Stimulated activated CD8-positive, alpha-beta memory T cell treated with anti-CD3 and anti-CD28 coated beads, Interleukin-12 subunit alpha, Interleukin-12 subunit beta, amount 100 ng/mL, for 24 hours (primary cell): ENCODE results near the gene ACVR1B.
A peak's percentile ranks its signal among the peaks of the same experiment; 100 is the strongest.

Experiments used
- DNase-seq: peaks from one replicate; pipeline ENCODE4 v3.0.0-alpha.2; 2020; ENCODE audit errors: extremely low read depth

The ACVR1B gene

DNA sequence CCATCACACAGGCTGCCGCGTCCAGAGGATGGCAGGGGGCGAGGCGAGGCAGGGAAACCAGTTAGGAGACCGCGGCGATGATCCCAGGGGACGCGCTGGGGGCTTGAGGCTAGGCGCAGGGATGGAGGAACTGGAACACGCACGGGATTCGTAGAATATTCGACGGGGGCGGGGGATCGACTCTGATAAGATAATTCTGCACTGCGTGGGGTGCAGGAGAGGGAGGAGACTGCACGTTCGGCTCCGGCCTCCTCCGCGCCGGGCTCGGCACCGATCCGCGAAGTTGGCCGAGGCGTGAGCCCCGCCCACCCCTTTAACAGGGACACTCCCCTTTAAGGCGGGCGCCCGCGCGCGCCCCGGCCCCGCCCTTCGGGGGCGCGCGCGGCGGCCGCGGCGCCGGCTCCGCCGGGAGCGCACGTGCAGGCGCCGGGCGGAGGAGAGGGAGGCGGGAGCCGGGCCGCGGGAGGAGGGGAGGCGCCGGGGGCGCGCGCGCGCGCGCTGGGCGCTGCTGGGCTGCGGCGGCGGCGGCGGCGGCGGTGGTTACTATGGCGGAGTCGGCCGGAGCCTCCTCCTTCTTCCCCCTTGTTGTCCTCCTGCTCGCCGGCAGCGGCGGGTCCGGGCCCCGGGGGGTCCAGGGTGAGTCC lies at the start of gene ACVR1B:
TSS of gene ACVR1B (plus strand) at position 501 of the 644 bp plus-strand sequence. CDS start at position 546, 45 bp downstream.
- DNase-seq, result peak; percentile 75

DNA sequence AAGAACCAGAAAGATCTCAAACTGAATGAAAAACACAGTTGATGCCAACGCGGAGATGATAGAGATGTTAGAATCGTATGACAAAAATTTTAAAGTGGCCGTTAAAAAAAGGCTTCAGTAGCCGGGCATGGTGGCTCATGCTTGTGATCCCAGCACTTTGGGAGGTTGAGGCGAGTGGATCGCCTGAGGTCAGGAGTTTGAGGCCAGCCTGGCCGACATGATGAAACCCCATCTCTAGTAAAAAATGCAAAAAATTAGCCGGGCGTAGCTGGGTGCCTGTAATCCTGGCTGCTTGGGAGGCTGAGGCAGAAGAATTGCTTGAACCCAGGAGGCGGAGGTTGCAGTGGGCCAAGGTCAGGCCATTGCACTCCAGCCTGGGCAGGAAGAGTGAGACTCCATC lies 49.6 kb upstream of the ACVR1B start:
- DNase-seq, result no peak

DNA sequence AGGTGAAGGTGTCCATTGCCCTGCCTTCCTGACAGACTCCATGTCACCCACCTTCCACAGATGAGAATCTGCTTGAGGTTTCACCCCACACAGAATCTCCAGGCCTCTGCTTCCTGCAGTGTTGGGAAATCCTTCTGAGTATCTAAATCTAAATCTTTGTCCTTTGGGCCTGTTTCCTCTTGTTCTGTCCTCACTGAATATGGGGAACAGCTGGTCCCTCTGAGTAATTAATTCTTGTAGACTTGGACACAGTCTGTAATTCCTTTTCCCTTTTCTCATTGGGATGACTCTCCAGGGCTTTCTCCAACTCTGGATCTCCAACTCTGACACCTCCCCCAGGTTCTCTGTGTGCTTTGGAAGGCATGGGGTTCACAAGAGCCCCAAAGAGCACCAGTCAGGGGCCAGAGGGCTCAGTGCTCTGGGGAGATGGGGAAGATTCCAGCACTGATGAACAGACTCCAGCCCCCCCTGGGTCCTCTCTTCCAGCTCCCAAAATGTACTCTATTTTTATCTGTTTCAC lies 46.5 kb upstream of the ACVR1B start:
- DNase-seq, result no peak

DNA sequence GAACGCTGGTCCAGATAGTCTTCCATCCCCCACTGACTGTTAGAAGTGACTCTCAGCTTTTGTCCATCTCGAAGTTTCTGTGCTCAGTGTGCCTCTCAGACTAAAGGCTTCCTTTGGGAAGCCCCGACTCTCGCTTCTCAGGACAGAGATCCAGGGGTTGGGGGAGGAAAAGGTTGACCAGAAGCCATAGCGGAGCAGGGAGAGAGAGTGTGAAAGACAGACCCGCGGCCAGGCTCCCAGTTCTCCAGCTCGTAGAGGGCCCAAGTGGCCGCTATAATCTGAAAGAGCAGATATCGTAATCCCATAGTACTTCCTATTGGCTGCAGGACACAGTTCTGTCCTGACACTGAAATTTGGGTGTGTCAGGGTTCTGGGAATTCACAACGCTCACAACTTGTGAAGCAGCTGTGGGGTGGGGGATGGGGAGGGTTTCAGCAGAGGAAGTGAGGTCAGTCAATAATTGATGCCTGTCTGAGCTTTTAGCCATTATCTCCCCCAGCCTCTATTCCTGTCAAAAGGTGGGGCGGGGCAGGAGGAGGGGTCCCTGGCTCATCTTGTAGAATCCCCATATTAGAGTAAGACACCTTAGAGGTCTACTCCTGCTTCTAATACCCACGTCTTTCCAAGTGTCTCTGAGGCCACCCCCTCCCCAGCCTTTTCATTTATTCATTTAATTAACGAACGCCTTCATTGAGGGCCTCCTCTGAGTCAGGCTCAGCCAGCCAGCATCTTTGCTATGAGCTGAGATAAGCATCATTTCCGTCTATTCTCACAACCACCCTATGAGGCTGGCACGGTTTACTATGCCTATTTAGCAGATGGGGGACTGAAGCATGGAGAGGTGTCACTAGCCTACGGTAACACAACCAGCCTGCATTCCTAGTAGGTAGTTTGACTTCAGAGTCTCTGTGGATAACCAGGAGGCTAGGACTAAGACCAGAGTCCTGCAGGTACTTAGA lies 45.7 kb upstream of the ACVR1B start:
- no peak for DNase-seq

DNA sequence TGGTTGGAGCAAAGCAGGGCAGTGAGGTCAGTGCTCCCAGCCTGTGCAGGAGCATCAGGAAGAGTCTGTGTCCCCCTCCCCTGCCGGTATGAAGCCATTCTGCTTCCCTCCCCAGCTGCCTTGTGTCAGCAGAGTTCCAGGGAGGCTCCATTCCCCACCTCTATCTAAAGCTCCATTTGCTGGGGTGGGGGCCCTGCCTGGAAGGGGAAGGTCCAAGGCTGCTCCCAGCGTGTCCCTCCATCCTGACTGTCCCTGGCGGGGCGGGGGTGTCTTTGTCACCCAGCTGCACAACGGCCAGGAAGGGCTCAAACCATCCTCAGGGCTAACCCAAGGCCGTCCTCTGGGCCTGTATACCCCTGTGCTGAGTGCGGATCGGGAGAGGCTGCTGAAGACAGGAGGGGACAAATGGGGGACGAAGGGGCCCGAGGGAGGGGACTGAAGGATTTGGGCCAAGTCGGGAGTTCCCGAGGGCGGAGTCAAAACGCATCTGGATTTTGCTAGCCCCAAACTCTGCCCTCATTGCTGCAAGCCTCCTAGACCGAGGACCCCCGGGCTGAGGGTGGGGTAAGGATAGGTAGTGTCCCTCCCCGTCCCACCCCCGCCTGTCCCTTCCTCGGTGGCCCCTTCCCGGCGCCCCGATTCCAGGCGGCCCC lies 44.9 kb upstream of the ACVR1B start:
- DNase-seq, result no peak

DNA sequence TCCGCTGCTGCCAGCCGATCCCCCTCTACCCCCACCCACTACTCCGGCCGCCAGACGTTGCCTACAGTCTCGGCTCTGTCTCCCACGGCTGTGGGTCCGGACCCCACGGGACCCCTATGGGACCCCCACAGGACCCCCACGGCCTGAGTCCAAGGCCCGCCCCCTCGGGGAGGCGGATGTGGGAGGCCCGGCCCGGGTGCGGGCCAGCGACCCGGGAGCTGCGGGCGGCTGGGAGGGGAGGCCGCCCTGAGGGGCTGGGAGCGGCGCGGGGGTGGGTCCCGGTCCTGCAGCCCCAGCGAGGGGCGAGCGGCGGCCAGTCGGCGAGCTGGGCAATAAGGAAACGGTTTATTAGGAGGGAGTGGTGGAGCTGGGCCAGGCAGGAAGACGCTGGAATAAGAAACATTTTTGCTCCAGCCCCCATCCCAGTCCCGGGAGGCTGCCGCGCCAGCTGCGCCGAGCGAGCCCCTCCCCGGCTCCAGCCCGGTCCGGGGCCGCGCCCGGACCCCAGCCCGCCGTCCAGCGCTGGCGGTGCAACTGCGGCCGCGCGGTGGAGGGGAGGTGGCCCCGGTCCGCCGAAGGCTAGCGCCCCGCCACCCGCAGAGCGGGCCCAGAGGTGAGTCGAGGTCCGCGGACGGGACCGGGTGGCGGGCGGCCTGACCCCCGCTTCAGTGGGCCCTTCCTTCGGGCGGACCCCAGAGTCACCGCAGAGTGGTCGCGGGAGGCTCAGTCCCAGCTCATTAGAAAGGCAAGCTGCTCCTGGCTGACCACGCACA lies 44.2 kb upstream of the ACVR1B start, which contains the start of gene ACVRL1:
TSS of gene ACVRL1 (plus strand) at position 422 of the 773 bp plus-strand sequence. CDS start 4,971 bp downstream, outside the sequence.
- no peak for DNase-seq

DNA sequence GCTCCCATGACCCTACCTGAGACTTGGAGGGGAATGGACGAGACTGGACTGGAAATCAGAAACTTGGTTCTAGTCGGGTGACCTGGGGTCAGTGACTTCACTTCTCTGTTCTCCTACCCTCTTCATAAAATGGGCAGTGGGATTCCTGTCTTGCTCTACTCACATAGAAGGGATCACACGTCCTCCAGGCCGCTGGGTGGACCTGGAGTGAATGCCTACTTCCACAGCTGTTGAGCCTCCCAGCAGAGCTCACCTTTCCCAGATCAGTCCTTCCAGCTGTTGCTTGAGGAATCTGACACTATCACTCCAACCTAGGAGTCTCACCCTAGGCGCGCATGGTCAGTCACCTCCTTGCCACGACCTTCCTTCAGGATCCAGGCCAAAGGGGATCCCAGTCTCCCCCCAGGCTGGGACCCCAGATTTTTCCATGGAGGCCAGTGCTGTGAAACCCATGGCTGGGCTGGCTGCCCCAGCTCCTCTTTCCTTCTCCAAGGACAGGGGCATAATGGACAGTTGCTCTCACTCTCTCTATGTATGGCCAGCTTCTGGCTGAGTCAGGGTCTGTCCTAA lies 43.6 kb upstream of the ACVR1B start:
- no peak for DNase-seq

DNA sequence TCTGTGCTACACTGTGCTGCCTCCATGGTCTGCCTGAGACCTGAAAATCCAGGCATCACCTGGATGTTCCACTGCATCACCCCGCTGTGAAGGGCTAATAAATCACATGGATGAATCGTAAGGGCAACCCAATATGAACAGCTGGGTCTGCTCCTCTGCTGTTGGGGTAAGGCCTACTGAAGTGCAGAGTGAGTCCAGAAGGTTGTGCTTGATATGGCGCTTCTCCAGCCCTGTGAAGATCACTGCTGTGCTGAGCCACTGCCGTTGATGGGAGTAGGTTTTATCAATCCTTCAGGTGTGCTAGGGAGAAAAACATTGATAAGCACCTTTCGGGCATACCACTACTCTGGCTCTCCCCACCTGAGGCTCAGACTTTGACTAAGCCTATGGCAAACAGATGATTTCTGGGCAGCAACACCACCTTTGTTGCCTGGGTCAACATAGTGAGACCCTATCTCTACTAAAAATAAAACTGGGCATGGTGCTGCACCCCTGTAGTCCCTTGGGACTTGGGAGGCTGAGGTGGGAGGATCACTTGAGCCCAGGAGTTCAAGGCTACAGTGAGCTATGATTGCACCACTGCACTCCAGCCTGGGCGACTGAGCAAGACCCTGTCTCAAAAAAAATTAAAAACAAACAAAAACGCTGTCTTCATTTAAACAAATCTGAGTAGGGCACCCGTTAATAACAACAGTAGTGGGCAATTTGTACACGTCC lies 42.5 kb upstream of the ACVR1B start:
- no peak for DNase-seq

DNA sequence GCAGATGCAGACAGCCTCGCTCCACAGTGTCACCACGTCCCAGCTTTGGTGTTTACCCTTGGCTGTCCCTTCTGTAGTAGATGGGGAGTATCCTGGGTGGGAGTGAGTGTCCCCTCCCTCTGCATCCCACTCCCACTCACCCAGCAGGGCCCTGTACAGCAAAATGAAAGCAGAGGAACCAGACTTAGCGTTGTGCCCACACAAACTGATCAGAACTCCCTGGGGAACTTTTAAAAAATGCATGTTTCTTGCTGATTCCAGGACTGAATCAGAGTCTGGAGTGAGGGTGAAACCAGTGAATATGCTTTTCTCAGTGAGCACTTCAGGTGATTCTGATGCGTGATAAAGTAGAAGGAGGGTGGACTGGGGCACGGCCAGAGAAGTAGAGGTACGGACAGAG lies 41.3 kb upstream of the ACVR1B start:
- no peak for DNase-seq

DNA sequence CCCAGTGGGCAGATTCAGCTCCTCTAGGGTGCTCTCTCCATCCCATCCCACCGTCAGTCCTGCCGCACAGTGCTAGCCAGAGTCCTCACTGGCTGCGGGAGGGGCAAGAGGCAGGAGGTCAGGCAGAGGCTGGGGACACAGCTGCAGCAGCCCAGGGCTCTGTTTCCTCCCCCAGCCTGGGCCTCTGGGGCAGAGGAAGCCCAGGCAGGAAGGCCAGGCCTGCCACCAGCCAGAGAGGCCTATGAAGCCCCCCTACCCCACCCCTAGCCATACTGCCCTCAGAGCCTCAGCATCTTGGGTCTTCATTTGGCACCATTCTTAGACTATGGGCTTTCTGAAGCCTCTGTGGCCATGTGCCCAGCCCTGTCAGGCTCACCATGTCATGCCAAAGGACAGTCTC lies 40.8 kb upstream of the ACVR1B start:
- DNase-seq, result no peak

DNA sequence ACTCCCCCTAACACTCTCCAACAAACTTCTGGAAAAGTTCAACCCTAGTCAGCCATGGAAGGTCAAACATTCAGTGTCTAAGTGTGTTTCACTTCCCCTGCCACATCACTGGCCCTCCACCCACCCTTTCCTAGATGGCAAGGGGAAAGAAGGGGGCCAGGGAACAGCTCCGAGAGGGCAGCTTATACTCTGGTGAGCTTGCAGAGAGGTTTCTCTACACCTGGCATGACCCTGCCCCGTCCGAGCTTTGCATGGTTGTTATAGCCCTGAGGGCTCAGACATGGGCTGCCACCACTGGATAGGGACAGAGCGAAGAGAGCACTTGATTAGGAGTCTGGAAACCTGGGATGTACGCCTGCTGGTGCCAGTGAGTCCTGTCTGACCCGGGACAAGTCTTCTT lies 40.2 kb upstream of the ACVR1B start:
- DNase-seq, result no peak

DNA sequence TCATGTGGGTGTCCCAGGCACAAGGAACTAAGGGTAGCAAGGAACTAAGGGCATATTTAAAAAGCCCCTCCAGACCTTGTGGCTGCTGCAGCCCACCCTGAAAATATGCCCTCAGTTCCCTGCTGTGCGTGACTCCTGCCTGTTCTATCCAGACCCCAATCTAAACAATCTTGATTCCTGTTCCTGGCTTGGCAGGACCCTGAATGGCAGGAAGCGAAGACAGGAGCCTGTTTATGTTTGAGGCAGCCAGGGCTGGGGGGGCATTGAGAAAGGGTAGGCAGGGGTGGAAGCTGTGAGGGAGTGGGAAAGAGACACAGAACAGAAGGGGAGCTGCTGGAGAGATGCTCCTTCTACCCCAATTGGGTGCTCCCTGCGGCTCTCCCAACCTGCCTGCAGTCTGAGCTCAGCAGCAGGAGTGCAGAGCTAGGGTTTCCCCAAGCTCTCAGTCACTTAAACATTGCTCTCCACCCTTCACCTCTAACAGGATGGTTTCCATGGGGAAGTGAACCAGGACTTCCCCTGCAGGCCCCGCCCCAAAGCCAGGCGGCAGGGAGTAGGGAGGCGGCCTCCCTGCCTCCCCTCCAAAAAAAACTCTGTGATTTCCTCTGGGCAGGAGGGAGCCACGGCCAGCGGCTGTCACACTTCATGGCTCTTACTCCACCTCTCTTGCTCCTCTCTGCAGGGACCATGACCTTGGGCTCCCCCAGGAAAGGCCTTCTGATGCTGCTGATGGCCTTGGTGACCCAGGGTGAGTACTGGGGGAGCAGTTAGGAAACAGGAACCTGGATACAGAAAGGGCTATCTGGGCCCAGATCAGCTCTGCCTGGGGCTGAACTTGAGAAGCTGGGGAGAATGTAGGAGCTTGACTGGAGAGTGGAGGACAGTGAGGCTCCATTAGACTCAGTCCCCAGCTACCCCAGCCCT lies 39.4 kb upstream of the ACVR1B start:
- no peak for DNase-seq

DNA sequence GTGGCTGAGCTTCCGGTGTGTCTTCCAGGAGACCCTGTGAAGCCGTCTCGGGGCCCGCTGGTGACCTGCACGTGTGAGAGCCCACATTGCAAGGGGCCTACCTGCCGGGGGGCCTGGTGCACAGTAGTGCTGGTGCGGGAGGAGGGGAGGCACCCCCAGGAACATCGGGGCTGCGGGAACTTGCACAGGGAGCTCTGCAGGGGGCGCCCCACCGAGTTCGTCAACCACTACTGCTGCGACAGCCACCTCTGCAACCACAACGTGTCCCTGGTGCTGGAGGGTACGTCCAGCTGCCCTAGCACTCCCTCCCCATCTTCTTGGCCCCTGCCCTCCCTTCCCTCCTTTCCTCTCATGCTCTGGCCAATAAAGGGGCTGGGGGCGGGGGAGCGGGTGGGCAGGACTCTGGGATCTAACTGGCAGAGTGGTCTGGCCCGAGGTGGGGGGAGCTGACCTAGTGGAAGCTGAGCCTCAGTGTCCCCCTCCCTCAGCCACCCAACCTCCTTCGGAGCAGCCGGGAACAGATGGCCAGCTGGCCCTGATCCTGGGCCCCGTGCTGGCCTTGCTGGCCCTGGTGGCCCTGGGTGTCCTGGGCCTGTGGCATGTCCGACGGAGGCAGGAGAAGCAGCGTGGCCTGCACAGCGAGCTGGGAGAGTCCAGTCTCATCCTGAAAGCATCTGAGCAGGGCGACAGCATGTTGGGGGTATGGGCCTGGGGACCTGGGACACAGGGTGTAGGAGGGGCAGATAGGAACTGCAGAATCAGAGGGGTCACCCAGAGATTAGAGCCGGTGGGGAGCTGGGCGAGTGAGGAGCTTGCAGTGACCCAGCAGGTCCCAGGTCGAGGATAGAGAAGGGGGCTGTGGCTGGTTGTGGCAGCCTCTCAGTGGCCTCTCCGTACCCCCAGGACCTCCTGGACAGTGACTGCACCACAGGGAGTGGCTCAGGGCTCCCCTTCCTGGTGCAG lies 38.1 kb upstream of the ACVR1B start:
- DNase-seq, result no peak

DNA sequence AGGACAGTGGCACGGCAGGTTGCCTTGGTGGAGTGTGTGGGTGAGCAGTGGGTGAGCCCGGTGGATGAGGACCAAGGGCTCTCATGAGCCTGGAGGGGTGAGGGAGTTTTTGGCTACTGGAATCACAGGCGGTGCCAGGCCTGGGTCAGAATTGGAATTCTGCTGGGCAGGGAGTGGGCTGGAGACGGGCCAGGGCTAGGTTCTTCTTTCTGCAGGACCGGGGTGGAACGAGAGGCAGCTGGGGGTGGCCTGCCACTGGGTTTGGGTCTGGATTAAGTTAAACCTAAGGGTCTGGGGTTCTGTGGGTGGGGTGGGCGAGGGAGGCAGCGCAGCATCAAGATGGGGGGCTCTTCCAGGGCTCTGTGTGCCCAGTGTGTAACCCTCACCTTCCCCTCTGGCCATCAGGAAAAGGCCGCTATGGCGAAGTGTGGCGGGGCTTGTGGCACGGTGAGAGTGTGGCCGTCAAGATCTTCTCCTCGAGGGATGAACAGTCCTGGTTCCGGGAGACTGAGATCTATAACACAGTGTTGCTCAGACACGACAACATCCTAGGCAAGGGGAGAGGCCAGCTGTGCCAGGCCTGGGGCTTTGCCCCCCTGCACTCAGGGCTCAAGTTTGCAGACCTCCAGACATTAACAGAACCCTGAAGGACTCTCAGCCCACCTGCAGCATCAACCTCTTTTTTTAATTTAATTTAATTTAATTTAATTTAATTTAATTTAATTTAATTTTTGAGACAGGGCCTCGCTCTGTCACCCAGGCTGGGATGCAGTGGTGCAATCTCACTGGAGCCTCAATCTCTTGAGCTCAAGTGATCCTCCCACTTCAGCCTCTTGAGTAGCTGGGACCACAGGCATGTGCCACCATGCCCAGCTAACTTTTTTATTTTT lies 37.2 kb upstream of the ACVR1B start:
- DNase-seq, result no peak

DNA sequence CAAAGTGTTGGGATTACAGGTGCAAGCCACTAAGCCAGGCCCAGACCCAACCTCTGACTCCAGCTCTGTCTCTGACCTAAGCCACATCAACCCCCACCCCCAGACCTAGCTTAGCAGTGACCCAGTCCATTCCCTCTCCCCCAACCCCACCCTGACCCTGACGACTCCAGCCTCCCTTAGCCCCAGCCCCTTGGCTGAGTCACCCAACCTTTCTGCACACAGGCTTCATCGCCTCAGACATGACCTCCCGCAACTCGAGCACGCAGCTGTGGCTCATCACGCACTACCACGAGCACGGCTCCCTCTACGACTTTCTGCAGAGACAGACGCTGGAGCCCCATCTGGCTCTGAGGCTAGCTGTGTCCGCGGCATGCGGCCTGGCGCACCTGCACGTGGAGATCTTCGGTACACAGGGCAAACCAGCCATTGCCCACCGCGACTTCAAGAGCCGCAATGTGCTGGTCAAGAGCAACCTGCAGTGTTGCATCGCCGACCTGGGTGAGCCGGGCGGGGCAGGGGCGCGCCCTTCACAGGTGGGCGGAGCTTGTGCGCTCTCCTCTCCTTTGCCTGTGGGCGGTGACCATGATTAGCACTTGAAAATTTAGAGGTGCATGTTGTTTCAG lies 36.4 kb upstream of the ACVR1B start:
- DNase-seq, result no peak

DNA sequence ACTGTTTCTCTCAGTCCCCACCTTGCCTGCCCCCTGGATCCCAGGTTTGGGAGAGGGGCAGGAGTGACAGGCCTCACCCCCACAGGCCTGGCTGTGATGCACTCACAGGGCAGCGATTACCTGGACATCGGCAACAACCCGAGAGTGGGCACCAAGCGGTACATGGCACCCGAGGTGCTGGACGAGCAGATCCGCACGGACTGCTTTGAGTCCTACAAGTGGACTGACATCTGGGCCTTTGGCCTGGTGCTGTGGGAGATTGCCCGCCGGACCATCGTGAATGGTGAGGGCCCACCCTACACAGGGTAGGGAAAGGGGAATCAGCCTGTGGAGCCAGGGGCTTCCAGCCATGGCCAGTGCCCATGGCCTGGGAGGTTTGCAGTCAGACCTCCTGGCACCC lies 35.5 kb upstream of the ACVR1B start:
- no peak for DNase-seq
